Uterus (tissue), 4 donors: ENCODE results near the gene KIAA1143. TPM values are rescaled to one million over a fixed set of nuclear protein-coding genes. Genes with fewer than 3 reads are reported as not detected.

Experiments used
- DNase-seq, 2 donors: peaks; one replicate each; pipeline ENCODE4 v3.0.0-alpha.2; 2019 to 2020
- H3K27ac ChIP-seq, 2 donors: fragments of 200-600 bp; sonication (generic); 1 replicate in 1 of 2; 2 replicates in 1 of 2; pipeline ENCODE4 v1.5.1; 2016 to 2018
- H3K27me3 ChIP-seq, 2 donors: fragments of 200-600 bp; sonication (generic); one replicate each; pipeline ENCODE4 v1.5.1; 2018 to 2019; ENCODE audit warnings: control low read depth in 1 of 2
- H3K36me3 ChIP-seq, 2 donors: fragments of 200-600 bp; sonication (generic); one replicate each; pipeline ENCODE4 v1.5.1; 2019; ENCODE audit warnings: control low read depth in 1 of 2
- H3K4me1 ChIP-seq, 2 donors: fragments of 200-600 bp; sonication (generic); one replicate each; pipeline ENCODE4 v1.5.1; 2018 to 2019; ENCODE audit warnings: control low read depth in 1 of 2
- H3K4me3 ChIP-seq, 2 donors: fragments of 200-600 bp; sonication (generic); 1 replicate in 1 of 2; 2 replicates in 1 of 2; pipeline ENCODE4 v1.5.1; 2018 to 2019; ENCODE audit warnings: mild to moderate bottlenecking in 1 of 2
- H3K9me3 ChIP-seq, 2 donors: fragments of 200-600 bp; sonication (generic); one replicate each; pipeline ENCODE4 v1.5.1; 2019; ENCODE audit warnings: control low read depth in 1 of 2
- CTCF ChIP-seq, 4 experiments: fragments of 200-600 bp in 2 of 4; fragments of 450-650 bp in 2 of 4; sonication (generic) in 2 of 4; IDR thresholded peaks; one replicate each; pipeline ENCODE4 v1.5.1; 2016 to 2019; ENCODE audit warnings: antibody characterized with exemption in 4 of 4, mild to moderate bottlenecking in 2 of 4, moderate library complexity in 1 of 4
- POLR2A ChIP-seq, 2 donors: fragments of 450-650 bp; IDR thresholded peaks; one replicate each; pipeline ENCODE4 v1.6.1; 2016; ENCODE audit warnings: antibody characterized with exemption in 2 of 2, mild to moderate bottlenecking in 1 of 2, moderate library complexity in 1 of 2
- intact Hi-C: fragments of 100-400 bp; cut with DNase I; formaldehyde crosslinking; loops from one replicate; pipeline ENCODE4 v1.15.1; 2023; ENCODE audit warnings: low total_unique reads
- total RNA-seq, 4 donors: library from RNA; depleted of rRNA in 3 of 4; stranded (reverse); fragments of >200 nt in 3 of 4; gene quantifications; one replicate each; pipeline versions ENCODE4 v1.1.0 to v1.2.4, GENCODE V29; 2014 to 2023
- donor health status: DM: yes; HTN: yes; CAD: no.

KIAA1143 gene
- 10 to 100 TPM; 21.5 to 49.6 (median 36.0) TPM for total RNA-seq

DNA sequence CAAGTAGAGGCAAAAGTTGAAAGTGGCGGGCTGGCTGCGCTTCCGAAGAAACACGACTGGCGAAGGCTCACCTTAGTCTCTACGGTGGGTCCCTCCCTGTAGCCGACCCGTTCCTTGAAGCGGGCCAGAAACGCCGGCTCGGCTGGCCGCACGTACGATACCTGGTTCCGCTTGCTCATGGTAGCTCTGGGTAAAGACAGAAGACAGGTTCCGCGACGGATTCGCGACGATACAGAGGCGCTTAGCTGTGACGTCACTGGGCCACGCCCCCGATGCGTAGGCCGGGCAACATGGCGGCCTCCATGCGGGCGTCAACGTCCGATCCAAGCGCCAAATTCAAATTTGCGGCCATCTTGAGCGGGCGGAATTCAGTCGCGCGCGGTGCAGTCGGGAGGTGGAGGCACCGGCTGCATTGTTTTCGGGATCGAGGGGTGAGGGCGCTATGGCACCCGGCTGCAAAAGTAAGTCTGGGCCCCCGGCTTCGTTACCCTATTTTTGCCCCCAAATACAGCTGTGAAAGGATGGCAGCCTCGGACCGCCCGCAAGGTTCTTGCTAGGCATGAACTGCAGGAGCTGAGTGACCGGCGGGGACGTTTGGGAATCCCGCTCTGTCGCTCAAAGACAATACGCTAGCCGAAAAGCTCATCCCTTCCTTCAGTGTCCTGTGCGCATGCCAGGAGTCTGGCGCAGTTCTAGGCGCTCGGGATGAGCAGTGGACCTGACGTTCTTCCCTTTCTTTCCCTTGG lies at the start of gene KIAA1143, which contains the start of gene KIF15:
KIAA1143 (minus strand) TSS at position 196 of the 746 bp plus-strand sequence; CDS start at position 179, 17 bp downstream.
KIF15 (plus strand) TSS at position 371 of the 746 bp plus-strand sequence; CDS start at position 443, 72 bp downstream.
- no peaks in the 10 kb centered on the region for H3K36me3 ChIP-seq
- H3K4me3 ChIP-seq, result peak within 1 kb of the TSS; percentile 83 to 85
- H3K9me3 ChIP-seq, result no peaks in the 10 kb centered on the region
- no peaks in the 10 kb centered on the region for H3K27me3 ChIP-seq
- TF ChIP-seq CTCF (IDR thresholded peaks at IDR 0.05) (peak in 2 of 4 experiments; percentile 22 to 26), POLR2A (IDR thresholded peaks at IDR 0.05) (peak; percentile 37 to 61)
- intact Hi-C loops, result no loop called here
- peak within 1 kb of the TSS; percentile 61 to 74 for H3K27ac ChIP-seq
- peaks cover 0 to 4% of the 10 kb centered on the region in 2 donors for H3K4me1 ChIP-seq
- DNase-seq, result peak; percentile 95

DNA sequence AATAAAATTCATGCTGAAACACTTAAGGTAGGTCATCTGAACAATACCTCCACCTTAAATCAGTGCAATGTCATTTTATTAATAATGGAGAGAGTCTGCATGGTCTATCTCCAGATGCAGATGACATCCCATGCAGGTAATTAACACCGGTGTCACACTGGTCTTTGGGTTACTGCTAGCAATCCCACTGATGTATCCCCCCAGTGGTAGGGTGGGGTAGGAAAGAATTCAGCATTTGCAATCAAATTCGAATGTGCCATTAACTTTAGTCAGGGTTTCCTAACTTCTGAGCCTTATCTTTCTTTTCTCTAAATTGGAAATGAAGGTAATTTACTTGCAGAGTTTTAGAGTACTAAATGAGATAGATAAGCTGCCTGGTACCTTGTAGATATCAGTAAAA lies 44.5 kb upstream of the KIAA1143 start:
- intact Hi-C loops, result no loop called here
- no peak for TF ChIP-seq CTCF (IDR thresholded peaks at IDR 0.05)
- TF ChIP-seq POLR2A (IDR thresholded peaks at IDR 0.05), result no peak
- Histone ChIP-seq H3K36me3 (no peaks in the 10 kb centered on the region), H3K4me3 (no peak overlapping the region), H3K9me3 (no peaks in the 10 kb centered on the region), H3K4me1 (no peaks in the 10 kb centered on the region), H3K27me3 (no peaks in the 10 kb centered on the region), H3K27ac (no peak overlapping the region)
- no peak for DNase-seq

- Histone ChIP-seq H3K27ac (no peak overlapping the region), H3K9me3 (no peaks in the 10 kb centered on the region), H3K4me1 (no peaks in the 10 kb centered on the region), H3K36me3 (no peaks in the 10 kb centered on the region), H3K4me3 (no peak overlapping the region), H3K27me3 (no peaks in the 10 kb centered on the region)
- intact Hi-C loops, result no loop called here
- no peak for TF ChIP-seq POLR2A (IDR thresholded peaks at IDR 0.05)
- TF ChIP-seq CTCF (IDR thresholded peaks at IDR 0.05), result no peak
- DNase-seq, result no peak
These were observed 41.9 kb upstream of the KIAA1143 start for GRCh38 chr3:44803298-44803697.

GRCh38 chr3:44802011-44802410 lies 40.6 kb upstream of the KIAA1143 start:
- Histone ChIP-seq H3K9me3 (no peaks in the 10 kb centered on the region), H3K27me3 (no peaks in the 10 kb centered on the region), H3K27ac (no peak overlapping the region), H3K4me3 (no peak overlapping the region), H3K4me1 (no peaks in the 10 kb centered on the region), H3K36me3 (no peaks in the 10 kb centered on the region)
- TF ChIP-seq POLR2A (IDR thresholded peaks at IDR 0.05), result no peak
- no peak for TF ChIP-seq CTCF (IDR thresholded peaks at IDR 0.05)
- DNase-seq, result no peak
- intact Hi-C loops, result no loop called here

DNA sequence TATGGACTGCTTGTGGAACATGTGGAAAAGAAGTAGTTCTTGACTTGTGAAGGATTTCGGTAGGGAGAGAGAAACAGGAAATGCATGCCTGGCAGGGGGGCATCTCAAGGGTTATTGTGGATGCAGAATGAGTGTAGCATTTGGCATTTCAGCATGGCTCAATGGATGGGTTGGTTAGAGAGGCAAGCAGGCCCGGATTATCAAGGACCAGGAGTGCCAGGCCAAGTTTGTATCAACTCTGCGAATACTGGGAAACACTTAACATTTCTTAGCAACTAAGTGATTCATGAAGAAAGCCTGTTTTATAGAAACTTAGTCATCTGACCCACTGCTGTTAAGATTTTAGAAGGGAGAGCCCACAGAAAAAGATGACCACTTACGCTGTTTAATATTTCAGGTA lies 33.8 kb upstream of the KIAA1143 start:
- H3K4me1 ChIP-seq, result no peaks in the 10 kb centered on the region
- TF ChIP-seq POLR2A (IDR thresholded peaks at IDR 0.05), result no peak
- no peak for TF ChIP-seq CTCF (IDR thresholded peaks at IDR 0.05)

More for the DNA sequence above, 33.8 kb upstream of the KIAA1143 start:
- Histone ChIP-seq H3K27me3 (no peaks in the 10 kb centered on the region), H3K27ac (no peak overlapping the region), H3K9me3 (no peaks in the 10 kb centered on the region), H3K4me3 (no peak overlapping the region), H3K36me3 (no peaks in the 10 kb centered on the region)
- intact Hi-C loops, result no loop called here
- no peak for DNase-seq
